Measurements from ENCODE around the gene SLX4IP. TPM values are rescaled to one million over a fixed set of nuclear protein-coding genes. Genes with fewer than 3 reads are reported as not detected.

Gene SLX4IP
- total RNA-seq, 1 experiment from 2014 or later = 11.1 TPM

- no peak overlapping the region for H3K9ac ChIP-seq (ENCODE audit: low read length)
- DNase-seq (ENCODE audit: low read depth, low spot score) (no peak), ATAC-seq (no peak)
- RAD21 ChIA-PET (ENCODE audit: low non-redundant PET in 1 of 2, low total read pairs in 2 of 2, uncharacterized antibody in 2 of 2, unreplicated experiment in 2 of 2) = no interaction called here
- H3K9me2 ChIP-seq (ENCODE audit: insufficient read depth) = no peaks in the 10 kb centered on the region
- BruUV-seq (replicated peaks) = no TSS peak
- POLR2A ChIA-PET = no interaction called here
- no peaks in the 10 kb centered on the region for H4K20me1 ChIP-seq (ENCODE audit: insufficient read depth)
- no peaks in the 10 kb centered on the region for H3K27me3 ChIP-seq (ENCODE audit: insufficient read depth, low read length)
- H3K4me3 ChIP-seq (replicated peaks in 1 of 2; ENCODE audit: low read depth in 1 of 2, low read length in 2 of 2) = no peak overlapping the region
- no peaks in the 10 kb centered on the region for H3K36me3 ChIP-seq (ENCODE audit: control insufficient read depth in 1 of 2, insufficient read depth in 2 of 2, low read length in 2 of 2)
- CTCF ChIA-PET = no interaction called here
- no peaks in the 10 kb centered on the region for H3K9me3 ChIP-seq (ENCODE audit: control insufficient read depth in 1 of 2, insufficient read depth in 1 of 2, low read depth in 1 of 2, low read length in 2 of 2)
- TF ChIP-seq ZFX (IDR thresholded peaks at IDR 0.05) (no peak), ATF3 (IDR thresholded peaks at IDR 0.05) (no peak), YY1 (IDR thresholded peaks at IDR 0.05; ENCODE audit: extremely low read depth, insufficient replicate concordance, low read depth, low read length) (no peak), ELF1 (IDR thresholded peaks at IDR 0.05; ENCODE audit: borderline replicate concordance, low read depth) (no peak), FOSL1 (IDR thresholded peaks at IDR 0.05; ENCODE audit: low read depth) (no peak), POLR2A (IDR thresholded peaks at IDR 0.05; ENCODE audit: borderline replicate concordance, extremely low read depth, insufficient read depth, insufficient read length) (no peak), SP1 (IDR thresholded peaks at IDR 0.05; ENCODE audit: low read depth) (no peak), CBX3 (IDR thresholded peaks at IDR 0.05; ENCODE audit: low read depth) (no peak), TCF7L2 (IDR thresholded peaks at IDR 0.05; ENCODE audit: borderline replicate concordance, extremely low read depth, insufficient read depth, insufficient read length) (no peak), EZH2phosphoT487 (IDR thresholded peaks at IDR 0.05; ENCODE audit: borderline replicate concordance) (no peak), CTCF (IDR thresholded peaks at IDR 0.05 in 2 of 3, conservative IDR thresholded peaks at IDR 0.05 in 1 of 3; ENCODE audit: borderline replicate concordance in 1 of 3, insufficient read depth in 1 of 3, low read depth in 2 of 3, low read length in 2 of 3) (no peak)
- no peak overlapping the region for H3K27ac ChIP-seq (ENCODE audit: low read depth, low read length)
- intact Hi-C loops (cut with micrococcal nuclease) = loop anchor here (5.0 kb wide), 1 partner anchor 77 kb away; the partner anchor contains the start of gene SLX4IP
- H3K79me2 ChIP-seq (ENCODE audit: insufficient read depth, low read length) = 0 out of 2 replicates have a peak, but pooled peaks cover 7% of the 10 kb centered on the region
- no peak overlapping the region for H3K4me2 ChIP-seq (ENCODE audit: low read length)
- H2AFZ ChIP-seq (ENCODE audit: low read depth, low read length, poor library complexity, severe bottlenecking) = no peak overlapping the region
- H3K4me1 ChIP-seq (ENCODE audit: control insufficient read depth in 1 of 2, insufficient read depth in 2 of 2, low read length in 2 of 2) = peaks cover 41 to 51% of the 10 kb centered on the region in 2 experiments
These were observed 78.9 kb downstream of the SLX4IP start for GRCh38 chr20:10513931-10514575.

Measured in HCT116 (cell line).